ENCODE data around the gene CCNH.

Gene CCNH

DNA sequence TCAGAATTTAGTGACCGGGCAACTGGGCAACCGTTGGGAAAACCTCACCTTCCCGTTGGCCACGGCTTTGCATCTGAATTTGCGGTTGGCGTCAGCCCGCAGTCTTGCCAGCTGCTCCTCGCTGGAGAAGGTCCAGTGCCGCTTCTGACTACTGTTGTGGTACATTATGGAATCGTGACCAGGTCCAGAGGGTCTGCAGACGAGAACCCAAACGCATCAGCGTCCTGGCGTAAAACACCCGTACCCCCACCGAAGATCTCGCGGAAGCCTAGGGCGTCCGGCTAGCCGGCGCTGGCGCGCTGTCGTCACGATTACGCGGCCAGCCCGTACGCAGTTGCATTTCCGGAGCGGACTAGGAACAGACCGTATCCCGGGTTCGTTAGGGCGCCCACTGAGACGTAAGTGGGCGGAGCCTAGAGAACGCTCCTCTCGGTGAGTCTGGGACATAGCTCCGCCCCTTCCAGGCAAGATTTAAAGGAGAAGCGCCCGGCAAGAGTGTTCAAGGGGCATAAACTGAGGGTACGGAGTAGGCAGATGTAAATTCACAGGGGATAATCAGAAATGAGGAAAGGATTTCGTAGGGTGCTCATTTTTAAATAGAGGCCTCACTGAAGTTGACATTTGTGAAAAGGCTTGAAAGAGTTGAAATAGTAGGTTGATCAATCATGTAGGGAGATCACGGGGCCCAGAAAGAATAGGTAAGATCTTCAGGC, at the start of gene CCNH:
TSS of gene CCNH (minus strand) at position 301 of the 713 bp plus-strand sequence. CDS start at position 165, 136 bp downstream.
- Histone ChIP-seq H3K4me3 (ENCODE audit: low read length) (peak within 1 kb of the TSS; percentile 98), H3K9ac (ENCODE audit: low read length) (peak within 1 kb of the TSS; percentile 92), H3K36me3 (replicated peaks; ENCODE audit: low read depth, low read length) (peaks cover 19% of the 10 kb centered on the region), H3K4me1 (ENCODE audit: low read length) (peaks cover 6% of the 10 kb centered on the region; the same call in 1 of the 2 replicates), H4K20me1 (ENCODE audit: insufficient read depth, low read length) (no peaks in the 10 kb centered on the region), H3K27ac (ENCODE audit: low read length) (peak within 1 kb of the TSS; percentile 56), H3K27me3 (ENCODE audit: low read depth, low read length) (no peaks in the 10 kb centered on the region), H3K79me2 (ENCODE audit: low read length) (peaks cover 25% of the 10 kb centered on the region), H2AFZ (ENCODE audit: low read depth, low read length) (peak within 1 kb of the TSS; percentile 90), H3K9me3 (ENCODE audit: insufficient read depth, low read length) (no peaks in the 10 kb centered on the region), H3K4me2 (ENCODE audit: low read length) (peak within 1 kb of the TSS; percentile 67)
- no peak for TF ChIP-seq EZH2phosphoT487 (IDR thresholded peaks at IDR 0.05; ENCODE audit: low read depth)
- TF ChIP-seq, protein P1, sequence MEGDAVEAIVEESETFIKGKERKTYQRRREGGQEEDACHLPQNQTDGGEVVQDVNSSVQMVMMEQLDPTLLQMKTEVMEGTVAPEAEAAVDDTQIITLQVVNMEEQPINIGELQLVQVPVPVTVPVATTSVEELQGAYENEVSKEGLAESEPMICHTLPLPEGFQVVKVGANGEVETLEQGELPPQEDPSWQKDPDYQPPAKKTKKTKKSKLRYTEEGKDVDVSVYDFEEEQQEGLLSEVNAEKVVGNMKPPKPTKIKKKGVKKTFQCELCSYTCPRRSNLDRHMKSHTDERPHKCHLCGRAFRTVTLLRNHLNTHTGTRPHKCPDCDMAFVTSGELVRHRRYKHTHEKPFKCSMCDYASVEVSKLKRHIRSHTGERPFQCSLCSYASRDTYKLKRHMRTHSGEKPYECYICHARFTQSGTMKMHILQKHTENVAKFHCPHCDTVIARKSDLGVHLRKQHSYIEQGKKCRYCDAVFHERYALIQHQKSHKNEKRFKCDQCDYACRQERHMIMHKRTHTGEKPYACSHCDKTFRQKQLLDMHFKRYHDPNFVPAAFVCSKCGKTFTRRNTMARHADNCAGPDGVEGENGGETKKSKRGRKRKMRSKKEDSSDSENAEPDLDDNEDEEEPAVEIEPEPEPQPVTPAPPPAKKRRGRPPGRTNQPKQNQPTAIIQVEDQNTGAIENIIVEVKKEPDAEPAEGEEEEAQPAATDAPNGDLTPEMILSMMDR (IDR thresholded peaks at IDR 0.05; ENCODE audit: low read depth, low read length): no peak

DNA sequence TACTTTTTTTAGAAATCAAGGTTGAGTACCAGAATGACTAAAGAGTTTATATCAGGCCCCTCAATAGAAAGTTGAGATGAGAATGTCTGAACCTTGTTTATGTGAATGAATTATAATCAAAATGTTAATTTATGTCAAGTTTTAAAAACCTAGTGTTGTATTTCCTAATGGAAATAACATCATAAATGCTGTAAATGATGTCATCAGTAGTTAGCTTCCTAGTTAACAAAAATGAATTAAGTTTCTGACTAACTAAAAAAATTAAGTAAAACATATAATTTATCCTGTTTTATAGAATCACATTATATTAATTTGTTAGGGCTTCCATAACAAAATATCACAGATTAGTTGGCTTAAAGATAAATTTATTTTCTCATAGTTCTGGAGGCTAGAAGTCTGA, 45.0 kb upstream of the CCNH start:
- Histone ChIP-seq H3K4me2 (ENCODE audit: low read length) (no peak overlapping the region), H4K20me1 (ENCODE audit: insufficient read depth, low read length) (no peaks in the 10 kb centered on the region), H3K9ac (ENCODE audit: low read length) (no peak overlapping the region), H3K79me2 (ENCODE audit: low read length) (no peaks in the 10 kb centered on the region), H3K36me3 (replicated peaks; ENCODE audit: low read depth, low read length) (no peaks in the 10 kb centered on the region), H3K27me3 (ENCODE audit: low read depth, low read length) (no peaks in the 10 kb centered on the region), H3K9me3 (ENCODE audit: insufficient read depth, low read length) (no peaks in the 10 kb centered on the region), H2AFZ (ENCODE audit: low read depth, low read length) (no peak overlapping the region), H3K27ac (ENCODE audit: low read length) (no peak overlapping the region), H3K4me3 (ENCODE audit: low read length) (no peak overlapping the region), H3K4me1 (ENCODE audit: low read length) (no peaks in the 10 kb centered on the region)
- TF ChIP-seq, protein P1 (IDR thresholded peaks at IDR 0.05; ENCODE audit: low read depth, low read length): no peak
- TF ChIP-seq EZH2phosphoT487 (IDR thresholded peaks at IDR 0.05; ENCODE audit: low read depth): no peak

DNA sequence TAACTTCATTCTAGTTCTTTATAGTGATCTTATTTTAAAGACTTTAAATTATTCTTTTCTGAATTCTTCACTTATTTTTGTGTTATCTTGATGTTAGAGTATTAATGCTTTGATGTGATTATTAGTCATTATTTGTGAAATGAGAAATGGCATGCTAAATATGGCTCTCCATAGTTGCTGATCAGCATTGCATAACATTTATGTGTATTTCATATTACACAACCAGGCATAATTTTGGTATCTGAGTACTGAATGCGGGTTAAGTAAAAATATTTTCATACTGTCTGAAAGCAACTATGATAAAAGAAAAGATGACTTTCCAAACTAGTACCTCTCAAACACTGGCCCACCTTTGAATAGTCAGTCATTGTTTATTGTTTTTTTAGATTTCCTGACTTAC, 41.1 kb upstream of the CCNH start:
- no peak overlapping the region for H2AFZ ChIP-seq (ENCODE audit: low read depth, low read length)
- no peaks in the 10 kb centered on the region for H3K27me3 ChIP-seq (ENCODE audit: low read depth, low read length)
- H3K4me3 ChIP-seq (ENCODE audit: low read length): no peak overlapping the region
- H3K9ac ChIP-seq (ENCODE audit: low read length): no peak overlapping the region
- H4K20me1 ChIP-seq (ENCODE audit: insufficient read depth, low read length): no peaks in the 10 kb centered on the region
- H3K4me2 ChIP-seq (ENCODE audit: low read length): no peak overlapping the region
- H3K79me2 ChIP-seq (ENCODE audit: low read length): no peaks in the 10 kb centered on the region
- TF ChIP-seq, protein P1 (IDR thresholded peaks at IDR 0.05; ENCODE audit: low read depth, low read length): no peak
- TF ChIP-seq EZH2phosphoT487 (IDR thresholded peaks at IDR 0.05; ENCODE audit: low read depth): no peak
- no peaks in the 10 kb centered on the region for H3K36me3 ChIP-seq (replicated peaks; ENCODE audit: low read depth, low read length)
- H3K4me1 ChIP-seq (ENCODE audit: low read length): no peaks in the 10 kb centered on the region
- no peaks in the 10 kb centered on the region for H3K9me3 ChIP-seq (ENCODE audit: insufficient read depth, low read length)
- no peak overlapping the region for H3K27ac ChIP-seq (ENCODE audit: low read length)

GRCh38 chr5:87452837-87453236, 40.1 kb upstream of the CCNH start:
- H3K4me3 ChIP-seq (ENCODE audit: low read length): no peak overlapping the region
- H3K27ac ChIP-seq (ENCODE audit: low read length): no peak overlapping the region
- H3K4me2 ChIP-seq (ENCODE audit: low read length): no peak overlapping the region
- H4K20me1 ChIP-seq (ENCODE audit: insufficient read depth, low read length): no peaks in the 10 kb centered on the region
- H3K27me3 ChIP-seq (ENCODE audit: low read depth, low read length): no peaks in the 10 kb centered on the region
- H3K9ac ChIP-seq (ENCODE audit: low read length): no peak overlapping the region
- H3K9me3 ChIP-seq (ENCODE audit: insufficient read depth, low read length): no peaks in the 10 kb centered on the region
- H3K79me2 ChIP-seq (ENCODE audit: low read length): no peaks in the 10 kb centered on the region
- no peaks in the 10 kb centered on the region for H3K4me1 ChIP-seq (ENCODE audit: low read length)
- TF ChIP-seq, protein P1 (IDR thresholded peaks at IDR 0.05; ENCODE audit: low read depth, low read length): no peak
- TF ChIP-seq EZH2phosphoT487 (IDR thresholded peaks at IDR 0.05; ENCODE audit: low read depth): no peak
- no peaks in the 10 kb centered on the region for H3K36me3 ChIP-seq (replicated peaks; ENCODE audit: low read depth, low read length)
- no peak overlapping the region for H2AFZ ChIP-seq (ENCODE audit: low read depth, low read length)
